ENCODE data around the gene ASXL3.

DNA sequence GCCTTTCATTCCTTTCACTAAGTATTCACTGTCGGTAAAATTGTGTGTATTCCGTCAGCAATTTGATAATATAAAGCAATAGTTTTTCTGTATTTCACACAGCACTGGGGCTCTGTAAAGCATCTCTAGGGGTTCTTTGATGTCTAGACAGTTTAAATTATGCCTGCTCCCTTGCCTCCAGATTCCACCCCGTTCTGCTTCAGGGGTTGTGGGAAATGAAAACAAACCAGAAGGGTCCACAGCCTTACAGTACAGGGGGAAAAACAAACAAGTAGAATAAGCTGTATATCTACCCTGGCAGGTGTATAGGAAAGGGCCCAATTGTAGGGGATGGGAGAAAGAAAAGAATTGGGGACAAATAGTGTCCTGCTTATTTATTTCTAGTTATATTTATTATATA, 63.1 kb downstream of the ASXL3 start:
- TF ChIP-seq POLR2A (IDR thresholded peaks at IDR 0.05) (no peak), CTCF (IDR thresholded peaks at IDR 0.05) (no peak), EP300 (IDR thresholded peaks at IDR 0.05) (no peak)

Measured in upper lobe of left lung (tissue), 4 donors.